HEK293T (cell line): ENCODE measurements around the gene GADD45A.

Source experiments
- CTCF ChIA-PET: fragments of 350-600 bp; formaldehyde crosslinking; extraction: SDS; loops from one replicate; lab custom pipeline; 2021; ENCODE audit warnings: antibody characterized with exemption, inconsistent platforms; lab: Yijun Ruan, JAX
- POLR2A ChIA-PET: fragments of 350-600 bp; formaldehyde crosslinking; extraction: SDS; loops from one replicate; lab custom pipeline; 2020; ENCODE audit warnings: antibody characterized with exemption, inconsistent platforms; lab: Yijun Ruan, JAX
- DNase-seq: peaks from one replicate; pipeline ENCODE4 v3.0.0; 2012; ENCODE audit warnings: mixed read lengths; ENCODE audit errors: extremely low spot score
- ARNT ChIP-seq: fragments of 450-650 bp; IDR thresholded peaks from 2 replicates; pipeline ENCODE4 v1.6.1; 2017; ENCODE audit warnings: mild to moderate bottlenecking
- BHLHE40 ChIP-seq: fragments of 450-650 bp; IDR thresholded peaks from 2 replicates; pipeline ENCODE4 v1.6.1; 2016; ENCODE audit warnings: mild to moderate bottlenecking, moderate library complexity, borderline replicate concordance
- CTBP1 ChIP-seq: fragments of 450-650 bp; IDR thresholded peaks from 2 replicates; pipeline ENCODE4 v1.6.1; 2016; ENCODE audit warnings: borderline replicate concordance
- ELF4 ChIP-seq: fragments of 450-650 bp; IDR thresholded peaks from 2 replicates; pipeline ENCODE4 v1.6.1; 2017; ENCODE audit warnings: antibody characterized with exemption
- FOXA1 ChIP-seq: fragments of 450-650 bp; IDR thresholded peaks from 2 replicates; pipeline ENCODE4 v1.6.1; 2016; ENCODE audit warnings: mild to moderate bottlenecking
- FOXK2 ChIP-seq: fragments of 450-650 bp; IDR thresholded peaks from 2 replicates; pipeline ENCODE4 v1.6.1; 2016; ENCODE audit warnings: mild to moderate bottlenecking
- FOXM1 ChIP-seq: fragments of 450-650 bp; IDR thresholded peaks from 2 replicates; pipeline ENCODE4 v1.6.1; 2017; ENCODE audit warnings: mild to moderate bottlenecking, borderline replicate concordance
- HDGF ChIP-seq: fragments of 450-650 bp; IDR thresholded peaks from 2 replicates; pipeline ENCODE4 v1.6.1; 2017; ENCODE audit warnings: antibody characterized with exemption, borderline replicate concordance
- L3MBTL2 ChIP-seq: fragments of 450-650 bp; conservative IDR thresholded peaks from 2 replicates; pipeline ENCODE4 v1.6.1; 2016; ENCODE audit warnings: mild to moderate bottlenecking
- LEF1 ChIP-seq: fragments of 450-650 bp; IDR thresholded peaks from 2 replicates; pipeline ENCODE4 v1.6.1; 2017; ENCODE audit warnings: mild to moderate bottlenecking, borderline replicate concordance
- NFRKB ChIP-seq: fragments of 450-650 bp; IDR thresholded peaks from 2 replicates; pipeline ENCODE4 v1.6.1; 2016; ENCODE audit warnings: mild to moderate bottlenecking, moderate library complexity
- SP1 ChIP-seq: fragments of 450-650 bp; IDR thresholded peaks from 2 replicates; pipeline ENCODE4 v1.6.1; 2017
- SUZ12 ChIP-seq: fragments of 450-650 bp; IDR thresholded peaks from 2 replicates; pipeline ENCODE4 v1.6.1; 2016; ENCODE audit warnings: mild to moderate bottlenecking
- TARDBP ChIP-seq: fragments of 450-650 bp; IDR thresholded peaks from 2 replicates; pipeline ENCODE4 v1.6.1; 2016
- ZNF384 ChIP-seq: fragments of 450-650 bp; IDR thresholded peaks from 2 replicates; pipeline ENCODE4 v1.6.1; 2016
- TF ChIP-seq, protein P1 (sequence below): fragments of 450-650 bp; IDR thresholded peaks from 2 replicates; pipeline ENCODE4 v1.6.1; 2016

Gene GADD45A

DNA sequence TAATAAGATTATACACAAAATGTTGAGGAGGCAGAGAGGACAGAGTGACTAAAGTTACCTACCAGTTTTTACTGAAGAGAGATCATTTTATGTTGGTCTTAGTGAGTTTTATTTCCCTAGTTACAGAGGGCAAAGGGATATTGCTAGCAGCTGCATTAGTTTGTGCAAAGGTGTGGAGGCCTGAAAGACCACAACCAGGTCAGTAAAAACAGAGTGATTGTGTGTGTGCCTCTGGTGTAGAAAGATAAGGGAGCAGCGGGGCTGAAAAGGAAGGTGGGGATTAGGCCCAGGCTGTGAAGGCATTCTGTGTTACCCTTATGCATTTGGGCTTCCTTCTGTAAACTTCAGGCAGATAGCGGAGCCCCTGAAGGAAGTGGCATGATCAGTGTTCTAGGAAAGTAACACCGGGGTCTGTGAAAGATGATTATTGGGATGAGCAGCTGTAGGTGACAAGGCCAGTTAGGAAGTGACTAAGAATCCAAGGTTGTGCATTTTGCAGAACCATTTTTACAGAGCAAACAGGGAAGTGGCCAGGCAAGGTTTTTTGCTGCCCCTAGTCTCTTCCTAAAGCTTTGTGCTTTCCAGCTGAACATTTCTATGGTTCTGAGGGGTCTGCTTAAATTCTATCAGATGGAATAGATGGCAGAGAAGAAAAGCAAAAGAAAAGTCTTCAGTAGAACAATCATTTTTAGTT is 3.7 kb downstream of the GADD45A start:
- TF ChIP-seq ZNF384 (no peak), FOXA1 (no peak), ELF4 (no peak), SUZ12 (no peak), LEF1 (no peak), NFRKB (no peak), FOXM1 (no peak), HDGF (no peak), SP1 (no peak), BHLHE40 (no peak), ARNT (no peak), TARDBP (no peak), FOXK2 (no peak)
- TF ChIP-seq, protein P1, sequence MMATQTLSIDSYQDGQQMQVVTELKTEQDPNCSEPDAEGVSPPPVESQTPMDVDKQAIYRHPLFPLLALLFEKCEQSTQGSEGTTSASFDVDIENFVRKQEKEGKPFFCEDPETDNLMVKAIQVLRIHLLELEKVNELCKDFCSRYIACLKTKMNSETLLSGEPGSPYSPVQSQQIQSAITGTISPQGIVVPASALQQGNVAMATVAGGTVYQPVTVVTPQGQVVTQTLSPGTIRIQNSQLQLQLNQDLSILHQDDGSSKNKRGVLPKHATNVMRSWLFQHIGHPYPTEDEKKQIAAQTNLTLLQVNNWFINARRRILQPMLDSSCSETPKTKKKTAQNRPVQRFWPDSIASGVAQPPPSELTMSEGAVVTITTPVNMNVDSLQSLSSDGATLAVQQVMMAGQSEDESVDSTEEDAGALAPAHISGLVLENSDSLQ = no peak
- ChIA-PET POLR2A (interaction anchor here (1.1 kb wide), 1 partner anchor 25 kb away, joined by 3 read pairs; no protein-coding TSS in a partner anchor), CTCF (interaction anchor here (1.0 kb wide), 1 partner anchor 72 kb away, joined by 4 read pairs; no protein-coding TSS in a partner anchor)
- DNase-seq = no peak

DNA sequence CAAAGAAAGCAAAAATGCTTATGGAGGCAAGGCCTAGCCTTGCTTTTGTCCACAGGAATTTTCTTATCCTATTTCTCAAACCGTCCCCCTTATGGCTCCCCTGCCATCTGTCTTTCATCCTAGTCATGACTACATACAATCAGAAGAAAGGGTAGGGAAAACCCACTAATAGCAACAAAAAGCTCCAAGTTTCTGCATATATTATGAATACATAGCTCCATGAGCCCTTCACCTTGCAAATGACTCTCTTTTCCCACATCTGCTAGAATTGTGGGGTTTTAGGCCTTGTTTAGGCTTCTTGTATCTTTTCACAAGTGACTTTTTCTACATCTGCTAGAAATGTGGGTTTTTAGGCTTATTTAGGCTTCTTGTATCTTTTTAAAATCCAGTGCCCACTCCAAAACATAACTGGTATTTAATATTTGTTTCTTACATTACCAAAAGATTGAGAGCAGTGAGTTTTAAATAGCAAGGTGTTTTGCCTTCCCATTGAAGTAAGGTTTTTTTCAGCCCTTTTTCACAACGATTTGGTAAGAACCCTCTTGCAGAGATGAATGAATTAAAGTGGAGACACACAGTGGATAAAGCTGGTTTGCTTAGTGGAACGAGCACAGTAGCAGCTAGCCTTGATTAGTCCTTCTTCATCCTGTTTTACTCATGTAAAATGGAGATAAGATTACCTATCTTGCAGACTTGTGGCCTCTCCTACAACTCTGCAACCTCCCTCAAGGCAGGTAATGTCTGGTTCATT is 4.4 kb downstream of the GADD45A start:
- CTCF ChIA-PET = interaction anchor here (1.0 kb wide), 1 partner anchor 71 kb away, joined by 4 read pairs; no protein-coding TSS in a partner anchor
- DNase-seq = no peak
- POLR2A ChIA-PET = no interaction called here
- TF ChIP-seq, protein P1 = no peak
- TF ChIP-seq LEF1 (no peak), FOXK2 (no peak), FOXM1 (no peak), TARDBP (no peak), BHLHE40 (no peak), ZNF384 (no peak), FOXA1 (no peak), NFRKB (no peak), ELF4 (no peak)

DNA sequence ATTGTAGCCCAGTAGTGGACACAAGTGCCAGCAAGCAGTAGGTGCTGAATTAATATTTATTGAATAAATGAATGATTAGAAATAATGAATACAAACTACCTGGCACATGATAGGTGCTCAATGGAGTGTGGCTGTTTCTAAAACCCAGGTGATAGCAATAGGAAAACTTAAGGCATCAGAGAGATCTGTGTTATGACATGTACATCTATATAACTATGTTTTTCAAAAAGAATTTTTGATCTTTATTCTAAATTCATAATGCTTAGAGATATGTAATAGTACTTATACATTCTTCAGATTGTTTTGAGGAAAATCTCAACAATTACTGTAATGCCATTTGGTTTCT is 5.0 kb downstream of the GADD45A start:
- POLR2A ChIA-PET = no interaction called here
- DNase-seq = no peak
- TF ChIP-seq BHLHE40 (no peak), TARDBP (no peak), SP1 (no peak), FOXA1 (no peak), CTBP1 (no peak), LEF1 (no peak), ELF4 (no peak), L3MBTL2 (no peak), SUZ12 (no peak), ARNT (no peak), FOXM1 (no peak)
- TF ChIP-seq, protein P1 = no peak
- CTCF ChIA-PET = no interaction called here

DNA sequence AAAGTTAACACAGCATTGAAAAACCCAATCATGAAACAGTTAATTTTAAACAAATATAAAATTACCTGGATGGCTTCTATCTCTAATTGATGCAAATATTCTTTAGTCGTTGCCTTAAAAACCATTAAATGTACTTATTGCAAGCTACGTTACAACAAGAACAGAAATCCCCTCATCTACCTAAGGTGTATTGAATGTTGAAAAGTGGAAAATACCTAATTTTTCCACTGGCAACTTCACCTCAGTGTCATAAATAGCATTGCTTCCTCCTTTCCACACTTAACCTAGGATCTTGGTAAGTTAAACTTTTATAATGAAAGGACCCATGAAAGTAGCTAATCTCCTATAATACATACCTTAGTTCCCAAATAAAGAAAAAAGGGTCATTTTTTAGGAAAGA is 5.4 kb downstream of the GADD45A start:
- CTCF ChIA-PET = no interaction called here
- POLR2A ChIA-PET = no interaction called here
- DNase-seq = no peak
- TF ChIP-seq NFRKB (no peak), FOXM1 (no peak), LEF1 (no peak), ARNT (no peak), FOXA1 (no peak), BHLHE40 (no peak), SP1 (no peak), CTBP1 (no peak), L3MBTL2 (no peak), FOXK2 (no peak), ELF4 (no peak), TARDBP (no peak)
- TF ChIP-seq, protein P1 = no peak

DNA sequence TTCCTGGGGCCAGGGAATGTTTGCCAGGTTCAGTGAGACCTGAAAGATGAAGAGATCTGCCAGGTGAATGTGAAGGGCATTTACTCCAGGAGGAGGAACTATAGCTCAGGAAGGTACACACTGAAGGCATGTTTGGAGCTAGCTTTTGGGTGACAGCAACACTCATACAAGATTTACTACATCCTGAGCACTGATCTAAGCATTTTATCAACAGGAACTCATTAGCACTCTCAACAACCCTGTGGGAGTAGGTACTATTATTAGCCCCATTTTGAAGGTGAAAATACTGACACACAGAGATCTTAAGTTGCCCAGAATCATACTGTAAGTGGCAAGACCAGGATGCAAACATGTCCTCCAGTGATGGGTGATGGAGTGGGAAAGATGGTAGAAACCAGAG is 6.7 kb downstream of the GADD45A start:
- DNase-seq = no peak
- ChIA-PET POLR2A (interaction anchor here (1.0 kb wide), 1 partner anchor 9 kb away, joined by 4 read pairs; no protein-coding TSS in a partner anchor), CTCF (interaction anchor here (1.8 kb wide), 1 partner anchor 9 kb away, joined by 4 read pairs; no protein-coding TSS in a partner anchor)
- TF ChIP-seq FOXA1 (no peak), ELF4 (no peak), TARDBP (no peak), SP1 (no peak), ZNF384 (no peak), L3MBTL2 (no peak), ARNT (no peak), HDGF (no peak), FOXK2 (no peak), NFRKB (no peak), CTBP1 (no peak), LEF1 (no peak)
- TF ChIP-seq, protein P1 = no peak
